Heart right ventricle (tissue), 16 donors: ENCODE measurements around the gene ADSS1. TPM values are rescaled to one million over a fixed set of nuclear protein-coding genes. Genes with fewer than 3 reads are reported as not detected.

Source experiments
- ATAC-seq, 8 donors: fragments of 200-7000 bp; cut with Tn5 transposase; one replicate each; pipeline ENCODE4 v1.9.1; 2020; ENCODE audit warnings: mild to moderate bottlenecking in 8 of 8, moderate library complexity in 8 of 8, moderate number of reproducible peaks in 1 of 8
- DNase-seq, 2 donors: peaks; one replicate each; pipeline ENCODE4 v3.0.0-alpha.2; 2020
- H3K27ac ChIP-seq, 10 donors: fragments of 200-600 bp; sonication (generic) in 2 of 10; one replicate each; pipeline versions ENCODE4 v1.5.0 to v1.8.0; 2020 to 2022; ENCODE audit warnings: mild to moderate bottlenecking in 3 of 10
- H3K27me3 ChIP-seq, 7 donors: fragments of 200-600 bp; one replicate each; pipeline ENCODE4 v1.8.0; 2021 to 2022; ENCODE audit warnings: mild to moderate bottlenecking in 2 of 7
- H3K36me3 ChIP-seq, 9 donors: fragments of 200-600 bp; sonication (generic) in 1 of 9; one replicate each; pipeline versions ENCODE4 v1.5.0 to v1.8.0; 2020 to 2022; ENCODE audit warnings: mild to moderate bottlenecking in 2 of 9
- H3K4me1 ChIP-seq, 9 donors: fragments of 200-600 bp; sonication (generic) in 1 of 9; one replicate each; pipeline versions ENCODE4 v1.5.0 to v1.8.0; 2020 to 2022; ENCODE audit warnings: mild to moderate bottlenecking in 4 of 9
- H3K4me3 ChIP-seq, 10 donors: fragments of 200-600 bp; sonication (generic) in 2 of 10; one replicate each; pipeline versions ENCODE4 v1.5.0 to v1.8.0; 2020 to 2022; ENCODE audit warnings: mild to moderate bottlenecking in 7 of 10, moderate library complexity in 2 of 10
- H3K9me3 ChIP-seq, 11 donors: fragments of 200-600 bp in 10 of 11; sonication (generic) in 2 of 11; one replicate each; pipeline versions ENCODE4 v1.5.0 to v1.8.0; 2013 to 2022; ENCODE audit warnings: mild to moderate bottlenecking in 2 of 11, control low read depth in 1 of 11, moderate library complexity in 1 of 11
- WGBS, 2 donors: extraction: QIAGEN DNeasy Blood & Tissue Kit; methylation state at CpG; one replicate each; pipeline ENCODE4 v1.1.7; 2013; ENCODE audit warnings: inconsistent platforms in 1 of 2; 5-methylcytosine and 5-hydroxymethylcytosine counted together
- intact Hi-C, 10 donors: fragments of 100-400 bp; cut with DNase I; formaldehyde crosslinking; loops; one replicate each; pipeline versions ENCODE4 v1.11.1 to v1.14.2; 2022
- polyA plus RNA-seq, 2 donors: library from polyadenylated mRNA; stranded (reverse); fragments of 200-250 nt; gene quantifications; one replicate each; pipeline ENCODE4 v1.2.3, GENCODE V29; 2013
- total RNA-seq, 10 donors: library from RNA; stranded (reverse); fragmentation: NEBNext Ultra II Directional in 3 of 10; extraction: Animal tissue kit (Norgen Biotek cat#: 25700) in 3 of 10; gene quantifications; one replicate each; pipeline versions ENCODE4 v1.2.1 to v1.2.4, GENCODE V29; 2021 to 2023
- TF ChIP-seq, protein P1 (sequence below), 9 donors: fragments of 200-600 bp; sonication (generic) in 2 of 9; IDR thresholded peaks; one replicate each; pipeline versions ENCODE4 v1.5.0 to v1.8.0; 2021 to 2022; ENCODE audit warnings: antibody characterized with exemption in 9 of 9, mild to moderate bottlenecking in 5 of 9, moderate library complexity in 1 of 9
- donor health status: Arrhythmogenic right ventricular cardiomyopathy.
- donor health status: ischemic (EF 13 %, LVEDD 7.1; RV severe dilation, severe dysfunction).
- donor health status: healthy with polysubstance abuse.
- donor health status: DM: no; HTN: yes; CAD: no.
- donor health status: DM: no; HTN: no; CAD: no.
- donor health status: ischemic (EF 25% LVEDD 6.9; RV normal size, moderate dysfunction).
- donor health status: ischemic (EF 25% LVEDD 5.7; RV mildly dilated, moderate dysfunction).
- donor health status: healthy.
- donor health status: DM: yes; HTN: yes; CAD: no.
- donor health status: Ischemic cardiomyopathy.
- donor health status: ischemic (EF 35%, LVEDD 5.7; RV mildly dilated, moderate dysfunction).
- donor health status: nonischemic (EF 11% LVEDD 7.7; RV severe dilation, severe dysfunction).
- donor health status: DM: yes; HTN: yes; CAD: no.
- donor health status: PGD.
- donor health status: ischemic (EF 29% LVEDD 5.4; RV normal size, mild dysfunction).
- donor health status: nonischemic (EF 23%, LVEDD 6.1; RV moderate dilation, normal function).

Gene ADSS1
- total and polyA plus RNA-seq, 12 donors: 74.6 to 295 (median 195) TPM

DNA sequence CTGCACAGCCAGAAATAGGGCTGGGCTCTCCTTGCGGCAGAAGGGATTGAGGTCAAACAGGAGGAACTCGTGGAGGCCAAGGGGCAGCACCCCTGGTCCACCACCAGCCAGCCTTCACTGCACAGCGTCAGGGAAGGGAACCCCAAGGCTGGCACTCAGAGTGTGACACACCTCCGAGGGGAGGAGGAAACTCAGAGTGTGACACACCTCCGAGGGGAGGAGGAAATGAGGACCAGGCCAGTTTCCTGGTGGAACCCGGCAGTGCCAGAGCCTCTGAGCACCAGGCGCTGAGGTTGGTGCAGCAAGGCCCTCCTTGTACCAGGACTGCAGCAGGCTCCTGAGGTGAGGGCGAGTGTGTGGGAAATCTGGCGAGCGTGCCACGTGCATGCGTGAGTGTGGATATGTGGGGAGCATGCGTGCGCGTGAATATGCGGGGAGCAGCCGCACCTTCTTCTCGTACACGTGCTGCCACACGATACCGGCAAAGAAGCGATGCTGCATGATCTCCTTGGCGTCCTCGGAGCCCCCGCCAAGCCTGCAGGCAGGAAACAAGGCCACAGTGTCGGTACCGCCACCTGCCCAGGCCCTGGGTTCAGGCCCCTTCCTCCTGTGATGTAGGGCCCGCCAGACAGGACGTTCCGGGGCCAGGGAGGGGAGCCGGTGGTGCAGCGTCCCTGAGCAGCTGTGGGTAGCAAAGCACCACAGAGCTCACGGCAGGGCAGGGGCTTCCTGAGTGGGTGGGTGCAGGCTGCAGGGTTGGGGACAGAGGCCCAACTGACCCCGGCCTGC lies 48.1 kb downstream of the ADSS1 start:
- intact Hi-C loops: loop anchor here in 2 of 10 donors (1.0 to 2.0 kb wide), 2 partner anchors 53 to 55 kb away; no protein-coding TSS in a partner anchor

GRCh38 chr14:104772707-104773504 lies 48.9 kb downstream of the ADSS1 start:
- Histone ChIP-seq H3K36me3 (peaks cover 0 to 80% (median 56%) of the 10 kb centered on the region in 9 donors), H3K9me3 (peaks cover 0 to 8% (median 0%) of the 10 kb centered on the region in 11 donors), H3K27ac (no peak overlapping the region), H3K4me1 (peaks cover 0 to 14% (median 10%) of the 10 kb centered on the region in 9 donors), H3K4me3 (no peak overlapping the region), H3K27me3 (no peaks in the 10 kb centered on the region)
- 95 to 96% methylated on average over 38 of the region's 38 CpGs for WGBS, 2 donors
- ATAC-seq: no peak
- DNase-seq: peak in 1 of 2 donors; percentile 12
- intact Hi-C loops: no loop called here
- TF ChIP-seq, protein P1, sequence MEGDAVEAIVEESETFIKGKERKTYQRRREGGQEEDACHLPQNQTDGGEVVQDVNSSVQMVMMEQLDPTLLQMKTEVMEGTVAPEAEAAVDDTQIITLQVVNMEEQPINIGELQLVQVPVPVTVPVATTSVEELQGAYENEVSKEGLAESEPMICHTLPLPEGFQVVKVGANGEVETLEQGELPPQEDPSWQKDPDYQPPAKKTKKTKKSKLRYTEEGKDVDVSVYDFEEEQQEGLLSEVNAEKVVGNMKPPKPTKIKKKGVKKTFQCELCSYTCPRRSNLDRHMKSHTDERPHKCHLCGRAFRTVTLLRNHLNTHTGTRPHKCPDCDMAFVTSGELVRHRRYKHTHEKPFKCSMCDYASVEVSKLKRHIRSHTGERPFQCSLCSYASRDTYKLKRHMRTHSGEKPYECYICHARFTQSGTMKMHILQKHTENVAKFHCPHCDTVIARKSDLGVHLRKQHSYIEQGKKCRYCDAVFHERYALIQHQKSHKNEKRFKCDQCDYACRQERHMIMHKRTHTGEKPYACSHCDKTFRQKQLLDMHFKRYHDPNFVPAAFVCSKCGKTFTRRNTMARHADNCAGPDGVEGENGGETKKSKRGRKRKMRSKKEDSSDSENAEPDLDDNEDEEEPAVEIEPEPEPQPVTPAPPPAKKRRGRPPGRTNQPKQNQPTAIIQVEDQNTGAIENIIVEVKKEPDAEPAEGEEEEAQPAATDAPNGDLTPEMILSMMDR (IDR thresholded peaks at IDR 0.05): no peak

More for the DNA sequence above, 48.1 kb downstream of the ADSS1 start:
- TF ChIP-seq, protein P1 (IDR thresholded peaks at IDR 0.05): no peak
- Histone ChIP-seq H3K9me3 (peaks cover 0 to 8% (median 0%) of the 10 kb centered on the region in 11 donors), H3K4me1 (peaks cover 0 to 14% (median 10%) of the 10 kb centered on the region in 9 donors), H3K27ac (no peak overlapping the region), H3K27me3 (no peaks in the 10 kb centered on the region), H3K4me3 (no peak overlapping the region), H3K36me3 (peaks cover 0 to 74% (median 56%) of the 10 kb centered on the region in 9 donors)
- 91 to 94% methylated on average over 34 of the region's 34 CpGs for WGBS, 2 donors
- ATAC-seq (no peak), DNase-seq (no peak)

DNA sequence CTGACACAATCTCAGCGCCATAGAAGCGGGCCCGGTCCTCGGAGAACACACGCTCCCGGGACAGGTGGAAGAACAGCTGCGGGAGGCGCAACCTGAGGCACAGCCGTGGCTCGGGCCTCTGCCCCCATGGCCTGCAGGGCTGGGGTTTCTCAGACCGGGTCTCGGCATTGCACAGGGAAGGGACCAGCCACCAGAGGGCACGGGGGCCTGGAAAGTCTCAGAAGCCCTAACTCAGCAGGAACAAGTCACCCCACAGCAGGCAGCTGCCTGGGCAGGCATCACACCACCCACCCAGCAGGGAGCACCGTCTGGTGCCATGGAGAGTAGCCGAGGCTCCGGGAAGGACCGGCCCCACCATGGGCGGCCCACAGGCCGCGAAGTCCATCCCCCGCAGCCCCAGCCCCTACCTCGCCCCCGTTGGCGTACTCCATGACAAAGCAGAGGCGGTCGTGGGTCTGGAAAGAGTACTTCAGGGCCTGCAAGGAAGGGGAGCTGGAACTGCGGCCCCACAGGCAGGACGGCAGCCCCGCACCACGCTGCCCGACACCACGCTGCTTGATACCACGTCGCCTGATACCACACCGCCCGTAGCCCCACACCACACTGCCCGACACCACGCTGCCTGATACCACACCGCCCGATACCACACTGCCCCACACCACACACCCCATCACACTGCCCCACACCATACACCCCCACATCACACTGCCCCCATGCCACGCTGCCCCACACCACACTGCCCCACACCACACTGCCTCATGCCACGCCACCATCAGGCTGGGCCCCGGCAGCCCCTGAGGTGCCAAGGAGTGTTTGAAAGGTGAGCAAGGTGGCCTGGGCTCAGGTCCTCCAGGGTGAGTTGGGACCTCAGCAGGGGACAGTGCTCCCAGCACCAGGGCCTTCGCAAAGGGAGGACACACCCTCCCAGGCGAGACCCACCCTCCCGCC lies 49.8 kb downstream of the ADSS1 start:
- Histone ChIP-seq H3K4me1 (peaks cover 0 to 7% (median 4%) of the 10 kb centered on the region in 9 donors), H3K27me3 (no peaks in the 10 kb centered on the region), H3K4me3 (no peak overlapping the region), H3K9me3 (peaks cover 0 to 8% (median 0%) of the 10 kb centered on the region in 11 donors), H3K27ac (no peak overlapping the region), H3K36me3 (peaks cover 0 to 84% (median 56%) of the 10 kb centered on the region in 9 donors)
- ATAC-seq (peak in 1 of 8 donors; percentile 14), DNase-seq (peak in 1 of 2 donors; percentile 11)
- TF ChIP-seq, protein P1 (IDR thresholded peaks at IDR 0.05): peak in 1 of 9 donors; percentile 7
- intact Hi-C loops: no loop called here
- WGBS, 2 donors: 86 to 89% methylated on average over 46 of the region's 46 CpGs
